Keratinocyte (primary cell): ENCODE measurements around the gene BLCAP. TPM values are rescaled to one million over a fixed set of nuclear protein-coding genes. Genes with fewer than 3 reads are reported as not detected.
A peak's percentile ranks its signal among the peaks of the same experiment; 100 is the strongest.

ENCODE experiments used
- DNase-seq: peaks from one replicate; pipeline ENCODE4 v3.0.0-alpha.2; 2011; ENCODE audit warnings: low read depth, missing footprints, low spot score
- FAIRE-seq: peaks from 2 replicates; lab custom pipeline; 2011; peaks lifted over from hg19 to GRCh38; lab: Jason Lieb, UNC
- H2AFZ ChIP-seq: 2 replicates; pipeline ENCODE4 v1.6.0; 2012; ENCODE audit warnings: low read length, control low read depth, inconsistent platforms; ENCODE audit not compliant: control insufficient read depth
- H3K27ac ChIP-seq: 2 replicates; pipeline ENCODE4 v1.5.1; 2011; ENCODE audit warnings: low read length; ENCODE audit not compliant: control insufficient read depth, insufficient read depth
- H3K27me3 ChIP-seq: 3 replicates; pipeline ENCODE4 v1.6.0; 2011; ENCODE audit warnings: low read length; ENCODE audit not compliant: control insufficient read depth, insufficient read depth; ENCODE audit errors: extremely low read depth
- H3K36me3 ChIP-seq, 2 experiments: 2 replicates in 1 of 2; 3 replicates in 1 of 2; pipeline ENCODE4 v1.5.1; 2011; ENCODE audit warnings: low read length in 2 of 2, mild to moderate bottlenecking in 1 of 2; ENCODE audit not compliant: control insufficient read depth in 2 of 2, insufficient read depth in 2 of 2; ENCODE audit errors: extremely low read depth in 1 of 2
- H3K4me1 ChIP-seq: 3 replicates; pipeline ENCODE4 v1.5.1; 2011; ENCODE audit warnings: low read length; ENCODE audit not compliant: control insufficient read depth, insufficient read depth; ENCODE audit errors: extremely low read depth
- H3K4me2 ChIP-seq: 3 replicates; pipeline ENCODE4 v1.6.0; 2011; ENCODE audit warnings: low read depth, low read length; ENCODE audit not compliant: control insufficient read depth, insufficient read depth; ENCODE audit errors: extremely low read depth
- H3K4me3 ChIP-seq, 3 experiments: fragments of 200-600 bp in 1 of 3; sonication (generic) in 1 of 3; 2 replicates in 2 of 3; 3 replicates in 1 of 3; pipeline ENCODE4 v1.5.1; 2011 to 2016; ENCODE audit warnings: low read length in 3 of 3, mild to moderate bottlenecking in 3 of 3, control low read depth in 2 of 3, inconsistent platforms in 1 of 3, low read depth in 1 of 3, mixed read lengths in 1 of 3, mixed run types in 1 of 3, moderate library complexity in 1 of 3; ENCODE audit not compliant: control insufficient read depth in 2 of 3, insufficient read depth in 2 of 3; ENCODE audit errors: extremely low read depth in 1 of 3
- H3K79me2 ChIP-seq: 2 replicates; pipeline ENCODE4 v1.6.0; 2012; ENCODE audit warnings: low read length; ENCODE audit not compliant: control insufficient read depth, insufficient read depth
- H3K9ac ChIP-seq: 3 replicates; pipeline ENCODE4 v1.6.0; 2011; ENCODE audit warnings: low read length; ENCODE audit not compliant: control insufficient read depth, insufficient read depth; ENCODE audit errors: extremely low read depth
- H3K9me1 ChIP-seq: 3 replicates; pipeline ENCODE4 v1.6.0; 2011; ENCODE audit warnings: low read length; ENCODE audit not compliant: control insufficient read depth, insufficient read depth; ENCODE audit errors: extremely low read depth
- H3K9me3 ChIP-seq: 2 replicates; pipeline ENCODE4 v1.5.1; 2012; ENCODE audit warnings: low read depth, low read length; ENCODE audit not compliant: control insufficient read depth
- H4K20me1 ChIP-seq: 3 replicates; pipeline ENCODE4 v1.6.0; 2011; ENCODE audit warnings: low read length; ENCODE audit not compliant: control insufficient read depth, insufficient read depth; ENCODE audit errors: extremely low read depth
- EZH2 ChIP-seq: IDR thresholded peaks from one replicate; pipeline ENCODE4 v1.6.1; 2012; ENCODE audit warnings: inconsistent platforms, mild to moderate bottlenecking, low read length, moderate library complexity
- dilution Hi-C: fragments of 300-500 bp; cut with MboI; formaldehyde crosslinking; loops from one replicate; pipeline ENCODE4 v1.7.0; 2020; ENCODE audit warnings: low sequenced_read_pairs; ENCODE audit not compliant: extremely low pct_ligation_motif_present
- polyA plus RNA-seq, 5 experiments: library from polyadenylated mRNA; depleted of rRNA in 3 of 5; stranded (reverse) in 3 of 5; stranded (forward) in 1 of 5; unstranded in 1 of 5; fragments of >200 nt; gene quantifications; 1 replicate in 1 of 5; 2 replicates in 3 of 5; 3 replicates in 1 of 5; pipeline versions ENCODE4 v1.2.1 to v1.2.3, GENCODE V29; 2011 to 2012; ENCODE audit warnings: missing spikeins in 2 of 5, low read depth in 1 of 5, low replicate concordance in 1 of 5
- TF ChIP-seq, protein P1 (sequence below), 3 experiments: IDR thresholded peaks in 1 of 3; conservative IDR thresholded peaks in 1 of 3; optimal IDR thresholded peaks in 1 of 3; 2 replicates in 2 of 3; 3 replicates in 1 of 3; pipeline versions ENCODE3 to v1.5.1; 2011; ENCODE audit warnings: low read length in 3 of 3, mild to moderate bottlenecking in 3 of 3, moderate library complexity in 2 of 3, control low read depth in 1 of 3, inconsistent platforms in 1 of 3; ENCODE audit not compliant: insufficient read depth in 2 of 3; ENCODE audit errors: extremely low read depth in 1 of 3

The BLCAP gene
- polyA plus RNA-seq, 1 donor (not counting 4 experiments of a cell fraction or from before 2014, with no cell fraction given) = 209 TPM

DNA sequence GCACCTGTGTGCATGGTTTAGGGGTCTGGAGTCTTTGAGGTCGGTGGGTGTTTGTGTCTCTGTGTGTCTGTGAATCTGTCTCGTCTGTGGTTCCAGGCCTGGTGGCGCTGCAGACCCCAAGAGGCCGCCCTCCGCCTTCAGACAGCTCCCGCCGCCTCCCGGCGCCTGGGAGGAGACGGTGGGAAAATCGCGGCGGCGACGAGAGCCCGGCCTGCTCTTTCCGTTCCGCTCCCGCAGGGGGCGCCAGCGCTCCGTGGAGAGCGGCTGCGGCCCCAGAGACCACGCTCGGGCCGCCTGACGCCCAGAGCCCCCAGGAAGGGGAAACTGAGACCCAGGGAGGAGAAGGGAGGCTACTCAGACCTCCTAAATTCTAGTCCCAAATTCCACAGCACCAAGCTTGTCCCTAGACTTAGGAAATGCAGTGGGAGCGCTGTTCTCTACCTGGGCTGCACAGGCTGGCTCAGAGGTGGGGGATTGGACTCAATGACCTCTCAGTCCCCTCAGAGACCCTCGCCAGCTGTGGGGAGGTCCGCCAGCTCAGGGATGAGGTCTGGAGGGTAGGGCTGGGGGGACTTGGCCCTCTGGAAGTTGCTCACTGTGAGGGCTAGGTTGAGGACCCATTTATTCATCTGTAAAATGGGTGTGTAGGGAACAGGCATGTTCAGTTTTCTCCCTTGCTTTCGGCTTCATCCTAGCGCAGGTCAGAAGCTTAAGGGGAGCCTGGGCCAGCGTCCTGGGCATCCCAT, 36.9 kb upstream of the BLCAP start:
- dilution Hi-C loops = no loop called here
- no peak overlapping the region for H3K9ac ChIP-seq
- peak overlapping the region; percentile 10 for H3K4me2 ChIP-seq
- H3K27ac ChIP-seq = no peak overlapping the region
- TF ChIP-seq, protein P1, sequence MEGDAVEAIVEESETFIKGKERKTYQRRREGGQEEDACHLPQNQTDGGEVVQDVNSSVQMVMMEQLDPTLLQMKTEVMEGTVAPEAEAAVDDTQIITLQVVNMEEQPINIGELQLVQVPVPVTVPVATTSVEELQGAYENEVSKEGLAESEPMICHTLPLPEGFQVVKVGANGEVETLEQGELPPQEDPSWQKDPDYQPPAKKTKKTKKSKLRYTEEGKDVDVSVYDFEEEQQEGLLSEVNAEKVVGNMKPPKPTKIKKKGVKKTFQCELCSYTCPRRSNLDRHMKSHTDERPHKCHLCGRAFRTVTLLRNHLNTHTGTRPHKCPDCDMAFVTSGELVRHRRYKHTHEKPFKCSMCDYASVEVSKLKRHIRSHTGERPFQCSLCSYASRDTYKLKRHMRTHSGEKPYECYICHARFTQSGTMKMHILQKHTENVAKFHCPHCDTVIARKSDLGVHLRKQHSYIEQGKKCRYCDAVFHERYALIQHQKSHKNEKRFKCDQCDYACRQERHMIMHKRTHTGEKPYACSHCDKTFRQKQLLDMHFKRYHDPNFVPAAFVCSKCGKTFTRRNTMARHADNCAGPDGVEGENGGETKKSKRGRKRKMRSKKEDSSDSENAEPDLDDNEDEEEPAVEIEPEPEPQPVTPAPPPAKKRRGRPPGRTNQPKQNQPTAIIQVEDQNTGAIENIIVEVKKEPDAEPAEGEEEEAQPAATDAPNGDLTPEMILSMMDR (optimal IDR thresholded peaks at IDR 0.05 in 1 of 3, IDR thresholded peaks at IDR 0.05 in 1 of 3, conservative IDR thresholded peaks at IDR 0.05 in 1 of 3; ENCODE audit: extremely low read depth in 1 of 3, insufficient read depth in 2 of 3, low read length in 3 of 3) = peak; percentile 76 to 98 (median 79)
- TF ChIP-seq EZH2 = no peak
- H3K36me3 ChIP-seq = no peaks in the 10 kb centered on the region
- no peak overlapping the region for H2AFZ ChIP-seq
- H3K4me3 ChIP-seq = no peak overlapping the region
- H3K79me2 ChIP-seq = no peaks in the 10 kb centered on the region
- DNase-seq (no peak), FAIRE-seq (no peak)
- no peaks in the 10 kb centered on the region for H4K20me1 ChIP-seq
- no peaks in the 10 kb centered on the region for H3K9me1 ChIP-seq
- peaks cover 38% of the 10 kb centered on the region for H3K27me3 ChIP-seq
- no peaks in the 10 kb centered on the region for H3K9me3 ChIP-seq
- no peaks in the 10 kb centered on the region for H3K4me1 ChIP-seq

DNA sequence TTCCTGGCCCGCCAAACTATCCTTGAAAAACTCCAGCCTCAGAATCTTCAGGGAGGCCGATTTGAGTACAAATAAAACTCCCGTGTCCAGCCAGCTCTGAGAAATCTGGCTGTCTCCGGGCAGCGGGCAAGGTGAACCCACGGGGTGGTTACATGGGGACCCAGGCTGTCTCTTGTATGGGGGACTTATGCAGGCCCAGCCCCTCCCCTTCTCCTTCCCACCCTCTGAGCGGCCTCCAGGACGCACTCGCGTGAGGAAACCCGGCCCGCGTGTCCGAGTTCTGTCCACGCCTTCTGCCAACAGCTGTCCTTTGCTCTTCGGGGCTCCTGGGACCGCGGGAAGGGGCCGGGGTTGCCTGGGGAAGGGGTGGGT, 36.3 kb upstream of the BLCAP start:
- Histone ChIP-seq H4K20me1 (no peaks in the 10 kb centered on the region), H3K79me2 (no peaks in the 10 kb centered on the region), H3K9me1 (no peaks in the 10 kb centered on the region), H3K27me3 (peaks cover 38% of the 10 kb centered on the region), H3K9me3 (no peaks in the 10 kb centered on the region), H3K27ac (no peak overlapping the region), H2AFZ (no peak overlapping the region), H3K36me3 (no peaks in the 10 kb centered on the region), H3K4me3 (no peak overlapping the region), H3K4me2 (peak overlapping the region; percentile 10), H3K4me1 (no peaks in the 10 kb centered on the region), H3K9ac (no peak overlapping the region)
- DNase-seq = no peak
- no peak for FAIRE-seq
- TF ChIP-seq EZH2 = no peak
- TF ChIP-seq, protein P1 (optimal IDR thresholded peaks at IDR 0.05 in 1 of 3, IDR thresholded peaks at IDR 0.05 in 1 of 3, conservative IDR thresholded peaks at IDR 0.05 in 1 of 3; ENCODE audit: extremely low read depth in 1 of 3, insufficient read depth in 2 of 3, low read length in 3 of 3) = no peak
- dilution Hi-C loops = no loop called here
